CD4-positive, CD25-positive, alpha-beta regulatory T cell (primary cell): Measurements from ENCODE around the gene KLHL18. TPM values are rescaled to one million over a fixed set of nuclear protein-coding genes. Genes with fewer than 3 reads are reported as not detected.

ENCODE experiments used
- ATAC-seq, 2 donors: fragments of 150-1000 bp; cut with Tn5 transposase; one replicate each; pipeline ENCODE4 v1.10.0; 2021; ENCODE audit warnings: low read depth in 2 of 2, moderate number of reproducible peaks in 2 of 2, moderate library complexity in 1 of 2
- DNase-seq, 3 donors: peaks; one replicate each; pipeline versions ENCODE4 v3.0.0 to v3.0.0-alpha.2; 2012 to 2022; ENCODE audit warnings: mixed read lengths in 1 of 3
- H3K27ac ChIP-seq: one replicate; pipeline ENCODE4 v1.7.0; 2013; ENCODE audit warnings: mild to moderate bottlenecking, low read length; ENCODE audit not compliant: insufficient read depth, poor library complexity, severe bottlenecking
- H3K27me3 ChIP-seq: one replicate; pipeline ENCODE4 v1.7.0; 2013; ENCODE audit warnings: low read length; ENCODE audit not compliant: control insufficient read depth, insufficient read depth
- H3K36me3 ChIP-seq: one replicate; pipeline ENCODE4 v1.7.0; 2013; ENCODE audit warnings: mild to moderate bottlenecking, low read length, moderate library complexity; ENCODE audit not compliant: control insufficient read depth, insufficient read depth
- H3K4me1 ChIP-seq: 2 replicates; pipeline ENCODE4 v1.7.0; 2013; ENCODE audit warnings: mild to moderate bottlenecking, low read length; ENCODE audit not compliant: insufficient read depth, control insufficient read depth, poor library complexity, severe bottlenecking
- H3K4me3 ChIP-seq: one replicate; pipeline ENCODE4 v1.7.0; 2013; ENCODE audit warnings: low read depth, mild to moderate bottlenecking, low read length, moderate library complexity
- H3K9me3 ChIP-seq, 2 experiments: 1 replicate in 1 of 2; 2 replicates in 1 of 2; pipeline ENCODE4 v1.7.0; 2013; ENCODE audit warnings: low read length in 2 of 2, mild to moderate bottlenecking in 1 of 2, moderate library complexity in 1 of 2; ENCODE audit not compliant: control insufficient read depth in 2 of 2
- H3K27ac Mint-ChIP-seq, 3 donors: one replicate each; pipeline ENCODE4 v1.8.0; 2020 to 2022; ENCODE audit warnings: mild to moderate bottlenecking in 3 of 3, mixed read lengths in 3 of 3, moderate library complexity in 2 of 3
- H3K27me3 Mint-ChIP-seq: one replicate; pipeline ENCODE4 v1.8.0; 2022; ENCODE audit warnings: mild to moderate bottlenecking, mixed read lengths
- H3K36me3 Mint-ChIP-seq: one replicate; pipeline ENCODE4 v1.8.0; 2020; ENCODE audit warnings: mixed read lengths
- H3K4me1 Mint-ChIP-seq, 4 donors: one replicate each; pipeline ENCODE4 v1.8.0; 2020 to 2022; ENCODE audit warnings: mixed read lengths in 4 of 4, mild to moderate bottlenecking in 1 of 4
- H3K4me3 Mint-ChIP-seq, 4 donors: one replicate each; pipeline ENCODE4 v1.8.0; 2020 to 2022; ENCODE audit warnings: mild to moderate bottlenecking in 4 of 4, mixed read lengths in 4 of 4, moderate library complexity in 3 of 4
- H3K9me3 Mint-ChIP-seq, 7 donors: one replicate each; pipeline ENCODE4 v1.8.0; 2020 to 2022; ENCODE audit warnings: mixed read lengths in 7 of 7, mild to moderate bottlenecking in 3 of 7, moderate library complexity in 2 of 7
- polyA plus RNA-seq, 4 donors: library from polyadenylated mRNA; unstranded; fragments of 300-500 nt; fragmentation: Illumina TruSeq; gene quantifications; one replicate each; pipeline ENCODE4 v1.2.3, GENCODE V29; 2021
- total RNA-seq: library from RNA; stranded (reverse); gene quantifications from one replicate; pipeline ENCODE4 v1.2.3, GENCODE V29; 2022

KLHL18 gene
- total and polyA plus RNA-seq, 5 donors from 2014 or later: 11.0 to 48.9 (median 15.2) TPM

DNA sequence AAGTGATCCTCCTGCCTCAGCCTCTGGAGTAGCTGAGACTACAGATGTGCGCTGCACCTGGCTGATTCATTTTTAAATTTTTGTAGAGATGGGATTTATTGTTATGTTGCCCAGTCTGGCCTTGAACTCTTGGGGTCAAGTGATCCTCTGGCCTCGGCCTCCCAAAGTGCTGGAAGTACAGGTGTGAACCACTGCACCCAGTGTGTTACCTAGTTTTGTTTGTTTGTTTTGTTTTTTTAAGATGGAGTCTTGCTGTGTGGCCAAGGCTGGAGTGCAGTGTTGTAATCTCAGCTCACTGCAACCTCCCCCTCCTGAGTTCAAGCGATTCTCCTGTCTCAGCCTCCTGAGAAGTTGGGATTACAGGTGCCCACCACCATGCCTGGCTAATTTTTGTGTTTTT, 110.2 kb downstream of the KLHL18 start:
- Histone ChIP-seq H3K27me3 (no peaks in the 10 kb centered on the region), H3K36me3 (peaks cover 29% of the 10 kb centered on the region), H3K4me1 (no peaks in the 10 kb centered on the region), H3K9me3 (no peaks in the 10 kb centered on the region), H3K4me3 (no peak overlapping the region), H3K27ac (no peak overlapping the region)
- Mint-ChIP-seq H3K27me3 (no peaks in the 10 kb centered on the region), H3K27ac (peak overlapping the region in 2 of 3 donors; percentile 69 to 80), H3K4me1 (peaks cover 13 to 43% (median 31%) of the 10 kb centered on the region in 4 donors), H3K36me3 (peaks cover 9% of the 10 kb centered on the region), H3K9me3 (no peaks in the 10 kb centered on the region), H3K4me3 (no peak overlapping the region)
- DNase-seq (no peak), ATAC-seq (no peak)

DNA sequence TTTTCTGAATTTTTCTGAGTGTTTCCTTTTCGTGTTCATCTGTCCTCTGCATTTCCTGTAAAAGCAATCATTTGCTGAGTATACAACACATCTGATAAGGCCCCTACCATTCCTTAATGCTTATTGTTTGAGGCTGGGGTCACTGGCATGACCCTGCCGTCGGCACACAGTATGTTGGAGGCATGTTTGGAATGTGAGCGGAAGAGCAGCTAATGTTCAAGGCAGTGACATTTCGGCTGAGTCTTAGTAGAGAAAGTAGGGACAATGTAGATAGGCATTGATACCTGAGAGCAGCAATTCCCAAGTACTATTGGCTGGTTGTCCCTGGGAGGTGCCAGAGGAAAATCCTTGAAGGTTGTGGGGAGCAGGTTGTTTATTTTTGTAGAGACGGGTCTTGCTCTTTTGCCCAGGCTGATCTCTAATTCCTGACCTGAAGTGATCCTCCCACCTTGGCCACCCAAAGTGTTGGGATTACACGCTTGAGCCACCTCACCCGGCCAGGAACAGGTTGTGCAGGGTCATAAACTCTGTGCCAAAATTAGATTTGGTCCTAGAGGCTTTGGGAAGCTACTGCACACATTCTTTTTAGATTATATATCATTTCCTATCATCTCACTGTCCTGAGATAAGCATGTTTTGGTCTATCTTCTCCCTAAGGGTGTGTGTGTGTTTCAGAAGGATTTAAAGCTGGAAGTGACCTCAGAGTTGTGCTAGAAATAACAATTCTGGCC, 111.6 kb downstream of the KLHL18 start:
- no peak overlapping the region for H3K27ac ChIP-seq
- peaks cover 12 to 42% (median 35%) of the 10 kb centered on the region in 4 donors for H3K4me1 Mint-ChIP-seq
- peaks cover 28% of the 10 kb centered on the region for H3K36me3 ChIP-seq
- H3K27me3 ChIP-seq: no peaks in the 10 kb centered on the region
- H3K36me3 Mint-ChIP-seq: peaks cover 9% of the 10 kb centered on the region
- H3K4me3 ChIP-seq: no peak overlapping the region
- peak overlapping the region; percentile 15 to 88 (median 74) for H3K27ac Mint-ChIP-seq
- ATAC-seq: no peak
- no peaks in the 10 kb centered on the region for H3K9me3 Mint-ChIP-seq
- H3K4me1 ChIP-seq: no peaks in the 10 kb centered on the region
- no peak overlapping the region for H3K4me3 Mint-ChIP-seq
- H3K27me3 Mint-ChIP-seq: no peaks in the 10 kb centered on the region
- no peak for DNase-seq
- H3K9me3 ChIP-seq: no peaks in the 10 kb centered on the region

DNA sequence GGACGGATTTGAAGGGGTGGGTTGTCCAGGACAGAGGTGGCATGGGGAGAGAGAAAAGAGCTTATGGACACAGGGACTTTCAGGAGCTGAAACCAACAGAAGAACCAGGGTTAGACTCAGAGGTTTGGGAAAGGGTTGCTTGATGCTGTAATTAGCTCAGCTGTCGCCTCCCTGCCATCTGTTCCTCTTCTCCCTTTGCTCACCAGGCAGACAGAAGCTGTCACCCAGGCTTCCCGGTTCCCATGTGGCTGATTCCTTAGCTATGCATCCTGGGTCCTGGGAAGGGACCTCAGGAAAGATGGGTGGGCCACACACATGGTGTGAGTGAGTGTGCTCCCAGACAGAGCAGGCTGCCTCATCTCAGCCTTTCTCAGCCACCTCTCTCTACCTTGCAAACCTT, 112.1 kb downstream of the KLHL18 start:
- Mint-ChIP-seq H3K27ac (peak overlapping the region in 2 of 3 donors; percentile 15 to 88), H3K9me3 (no peaks in the 10 kb centered on the region), H3K36me3 (peaks cover 9% of the 10 kb centered on the region), H3K4me1 (peaks cover 12 to 44% (median 35%) of the 10 kb centered on the region in 4 donors), H3K4me3 (no peak overlapping the region), H3K27me3 (no peaks in the 10 kb centered on the region)
- ATAC-seq: no peak
- Histone ChIP-seq H3K27ac (no peak overlapping the region), H3K4me1 (no peaks in the 10 kb centered on the region), H3K9me3 (no peaks in the 10 kb centered on the region), H3K36me3 (peaks cover 28% of the 10 kb centered on the region), H3K4me3 (no peak overlapping the region), H3K27me3 (no peaks in the 10 kb centered on the region)
- no peak for DNase-seq

Other genes with a start within 250 kb of the KLHL18 start
- gene SETD2, start 118.8 kb upstream of the KLHL18 start, total RNA-seq: 93.7 TPM
- gene SETD2, start 118.8 kb upstream of the KLHL18 start, polyA plus RNA-seq: 10 to 100 TPM; 10.4 to 12.3 (median 11.1) TPM
- 5.4 TPM for gene KIF9, start 145 bp upstream of the KLHL18 start, total RNA-seq
- 1 to 10 TPM; 3.7 to 4.6 (median 4.0) TPM for gene KIF9, start 145 bp upstream of the KLHL18 start, polyA plus RNA-seq
- 54.2 TPM for gene PTPN23, start 98.1 kb downstream of the KLHL18 start, total RNA-seq
- gene PTPN23, start 98.1 kb downstream of the KLHL18 start, polyA plus RNA-seq: 1 to 10 TPM; 1.0 to 4.3 (median 2.2) TPM
- 92.4 TPM for gene SCAP, start 193.0 kb downstream of the KLHL18 start, total RNA-seq
- 10 to 100 TPM; 43.2 to 47.9 (median 45.8) TPM for gene SCAP, start 193.0 kb downstream of the KLHL18 start, polyA plus RNA-seq
- 18.4 TPM for gene ELP6, start 230.8 kb downstream of the KLHL18 start, total RNA-seq
- gene ELP6, start 230.8 kb downstream of the KLHL18 start, polyA plus RNA-seq: 10 to 100 TPM; 33.2 to 54.1 (median 45.2) TPM